Vagina (tissue), 2 donors: ENCODE measurements around the gene GUCY2C.

ENCODE experiments used
- CTCF ChIP-seq, 3 experiments: fragments of 450-650 bp in 2 of 3; fragments of 200-600 bp in 1 of 3; sonication (generic) in 1 of 3; IDR thresholded peaks; one replicate each; pipeline ENCODE4 v1.5.1; 2017 to 2019; ENCODE audit warnings: antibody characterized with exemption in 3 of 3, mild to moderate bottlenecking in 2 of 3, moderate library complexity in 2 of 3
- POLR2A ChIP-seq, 2 donors: fragments of 450-650 bp; IDR thresholded peaks; one replicate each; pipeline ENCODE4 v1.6.1; 2017; ENCODE audit warnings: antibody characterized with exemption in 2 of 2, mild to moderate bottlenecking in 2 of 2, moderate library complexity in 2 of 2
- POLR2AphosphoS5 ChIP-seq, 2 donors: sonication (generic); formaldehyde crosslinking; IDR thresholded peaks; one replicate each; pipeline ENCODE4 v1.9.0; 2017; ENCODE audit warnings: antibody characterized with exemption in 2 of 2, mild to moderate bottlenecking in 2 of 2, low read depth in 1 of 2; ENCODE audit not compliant: insufficient read depth in 1 of 2

- no peak for TF ChIP-seq POLR2AphosphoS5 (IDR thresholded peaks at IDR 0.05; ENCODE audit: insufficient read depth in 1 of 2, low read depth in 1 of 2)
- TF ChIP-seq POLR2A (IDR thresholded peaks at IDR 0.05): no peak
- TF ChIP-seq CTCF (IDR thresholded peaks at IDR 0.05): peak; percentile 18 to 53 (median 35)
These were observed 20.5 kb upstream of the GUCY2C start for GRCh38 chr12:14716848-14717444.
